Sigmoid colon (tissue), 3 donors: ENCODE results near the gene ZIC1.

Source experiments
- CTCF ChIP-seq, 4 experiments: fragments of 450-650 bp in 3 of 4; fragments of 200-600 bp in 1 of 4; IDR thresholded peaks; one replicate each; pipeline ENCODE4 v1.5.1; 2016 to 2019; ENCODE audit warnings: antibody characterized with exemption in 4 of 4, mild to moderate bottlenecking in 3 of 4, moderate library complexity in 2 of 4
- POLR2A ChIP-seq, 2 donors: fragments of 450-650 bp; IDR thresholded peaks; one replicate each; pipeline ENCODE4 v1.6.1; 2016; ENCODE audit warnings: antibody characterized with exemption in 2 of 2, mild to moderate bottlenecking in 2 of 2, moderate library complexity in 2 of 2

DNA sequence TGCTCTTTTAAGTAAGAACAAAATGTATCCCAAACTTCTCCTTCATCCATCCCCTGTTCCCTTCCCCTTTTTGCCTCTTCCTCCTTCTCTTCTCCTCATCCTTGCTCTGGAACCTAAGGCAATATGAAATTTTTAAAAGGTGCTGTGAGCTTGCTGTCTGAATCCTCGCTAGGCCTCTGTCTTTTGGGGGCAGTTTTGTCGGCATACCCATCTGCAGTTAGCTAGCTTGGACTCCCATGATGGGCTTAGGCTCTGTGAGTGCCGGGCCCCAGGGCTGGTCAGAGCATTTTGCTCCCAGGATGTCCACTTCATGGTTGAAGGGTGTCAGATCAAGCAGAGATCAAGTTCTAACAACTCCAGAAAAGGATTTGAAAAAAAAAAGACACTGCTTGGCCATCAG is 18.6 kb downstream of the ZIC1 start:
- TF ChIP-seq CTCF (IDR thresholded peaks at IDR 0.05): no peak
- no peak for TF ChIP-seq POLR2A (IDR thresholded peaks at IDR 0.05)
